Stimulated activated CD4-positive, alpha-beta T cell treated with anti-CD3 and anti-CD28 coated beads, Interleukin-12 subunit alpha, Interleukin-12 subunit beta, amount 100 ng/mL, for 4 hours (primary cell): Measurements from ENCODE around the gene CFAP73.
"Not testable (repeated sequence)": the region's sequence is repeated elsewhere in the genome, so short reads cannot be mapped to it uniquely, and the experiment has no call there.

Source experiments
- DNase-seq: peaks from one replicate; pipeline ENCODE4 v3.0.0-alpha.2; 2020

Gene CFAP73

DNA sequence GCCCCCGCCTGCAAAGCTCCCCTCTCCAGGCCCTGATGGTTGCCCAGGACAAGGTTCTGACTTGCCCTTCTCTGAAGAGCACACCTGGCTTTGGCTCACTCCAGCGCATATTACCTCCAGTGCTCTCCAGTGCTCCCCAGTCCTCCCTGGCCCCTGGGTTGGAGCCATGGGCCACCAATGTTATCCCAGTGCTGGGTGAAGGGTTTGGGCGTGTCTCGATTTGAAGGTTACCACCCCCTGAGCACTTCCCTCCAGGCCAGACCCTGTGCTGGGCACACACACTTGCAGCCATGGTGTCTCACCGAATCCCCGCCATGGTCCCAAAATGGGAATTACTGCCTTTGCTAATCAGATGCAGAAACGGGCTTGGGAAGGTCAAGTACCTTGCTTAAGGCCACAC is 47.1 kb downstream of the CFAP73 start:
- DNase-seq: no peak

- DNase-seq: no peak
Observed at GRCh38 chr12:113196990-113197389, 47.5 kb downstream of the CFAP73 start.

- no peak for DNase-seq
Observed at GRCh38 chr12:113197518-113198077, 48.1 kb downstream of the CFAP73 start.

GRCh38 chr12:113198296-113198695 is 48.8 kb downstream of the CFAP73 start:
- no peak for DNase-seq

DNA sequence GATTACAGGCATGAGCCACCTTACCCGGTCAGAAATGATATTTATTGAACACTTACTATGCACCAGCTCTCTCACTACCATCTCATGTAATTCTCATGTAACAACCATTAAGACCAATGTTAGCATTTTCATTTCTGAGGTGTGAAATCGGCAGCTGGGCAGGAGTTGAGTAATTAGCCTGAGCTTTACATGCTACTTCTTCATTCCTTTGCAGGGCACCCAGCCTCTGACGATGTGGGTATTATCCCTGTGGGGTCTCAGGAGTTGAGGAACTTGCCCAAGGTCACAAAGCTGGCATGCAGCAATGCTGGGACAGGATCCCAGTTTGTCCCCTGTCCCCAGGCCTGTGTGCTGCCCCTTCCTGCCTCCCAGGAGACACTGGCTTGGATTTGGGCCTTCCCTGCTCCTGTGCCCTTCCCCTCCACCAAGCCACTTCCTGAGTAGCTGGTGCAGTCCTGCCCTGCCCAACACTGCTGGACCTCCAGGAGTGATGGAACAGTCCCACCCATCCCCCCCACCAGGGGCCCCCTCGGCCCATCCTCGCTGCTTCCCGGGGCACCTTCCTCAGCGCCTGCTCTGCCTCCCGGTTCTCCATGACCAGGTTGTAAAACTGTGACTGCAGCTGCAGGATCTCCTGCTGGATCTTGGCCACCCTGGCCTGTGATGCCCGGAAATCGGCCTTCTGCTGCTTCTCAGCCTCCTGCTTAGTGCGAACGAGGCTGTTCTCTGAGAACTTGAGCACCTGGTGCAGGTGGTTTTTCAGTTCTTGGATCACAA is 50.7 kb downstream of the CFAP73 start:
- DNase-seq: no peak

DNA sequence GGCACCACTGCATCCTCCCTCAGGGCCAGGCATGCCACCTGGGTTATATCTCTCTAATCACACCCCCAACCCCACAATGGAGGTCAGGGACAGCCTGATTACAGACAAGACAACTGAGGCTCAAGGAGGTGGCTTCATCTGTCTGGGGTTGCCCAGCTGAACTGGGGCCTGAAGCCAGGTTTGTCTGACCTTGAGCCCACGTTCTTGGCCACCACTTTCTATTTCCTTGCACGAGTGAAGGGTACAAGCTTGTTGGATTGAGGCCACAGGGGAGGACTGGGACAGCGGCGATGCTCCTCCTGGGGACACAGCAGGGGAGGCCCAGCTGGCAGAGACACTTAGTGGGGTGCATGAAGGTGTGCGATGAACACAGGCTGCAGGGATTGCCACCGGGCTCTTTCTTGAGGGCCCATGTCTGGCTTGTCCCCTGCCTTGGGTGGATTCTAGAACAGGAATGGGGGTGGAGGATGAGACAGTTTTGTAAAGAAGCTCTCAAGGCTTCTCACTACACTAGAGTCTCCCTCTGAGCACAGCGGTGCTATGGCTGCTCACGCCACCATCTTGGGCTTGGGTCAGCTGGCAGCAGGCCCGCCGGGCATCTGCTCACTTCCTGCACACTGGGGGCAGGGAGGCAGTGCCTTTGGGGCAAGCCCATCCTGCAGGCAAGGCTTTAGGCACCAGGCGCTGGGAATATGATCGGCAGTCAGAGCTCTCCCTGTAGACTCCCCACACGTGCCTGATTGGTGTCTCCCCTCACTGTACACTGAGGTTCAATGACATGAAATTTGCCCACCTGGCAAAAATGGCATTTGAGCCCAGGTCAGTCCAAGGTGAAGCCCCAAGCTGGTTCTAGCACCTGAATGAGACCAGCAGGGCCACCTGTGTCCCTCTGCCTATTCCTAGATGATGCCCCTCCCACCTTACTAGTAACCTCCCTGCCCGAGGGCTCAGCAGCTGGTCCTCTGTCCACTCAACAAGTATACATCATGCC is 52.0 kb downstream of the CFAP73 start:
- DNase-seq: no peak

- DNase-seq: no peak
Observed at GRCh38 chr12:113202300-113203075, 53.0 kb downstream of the CFAP73 start.

DNA sequence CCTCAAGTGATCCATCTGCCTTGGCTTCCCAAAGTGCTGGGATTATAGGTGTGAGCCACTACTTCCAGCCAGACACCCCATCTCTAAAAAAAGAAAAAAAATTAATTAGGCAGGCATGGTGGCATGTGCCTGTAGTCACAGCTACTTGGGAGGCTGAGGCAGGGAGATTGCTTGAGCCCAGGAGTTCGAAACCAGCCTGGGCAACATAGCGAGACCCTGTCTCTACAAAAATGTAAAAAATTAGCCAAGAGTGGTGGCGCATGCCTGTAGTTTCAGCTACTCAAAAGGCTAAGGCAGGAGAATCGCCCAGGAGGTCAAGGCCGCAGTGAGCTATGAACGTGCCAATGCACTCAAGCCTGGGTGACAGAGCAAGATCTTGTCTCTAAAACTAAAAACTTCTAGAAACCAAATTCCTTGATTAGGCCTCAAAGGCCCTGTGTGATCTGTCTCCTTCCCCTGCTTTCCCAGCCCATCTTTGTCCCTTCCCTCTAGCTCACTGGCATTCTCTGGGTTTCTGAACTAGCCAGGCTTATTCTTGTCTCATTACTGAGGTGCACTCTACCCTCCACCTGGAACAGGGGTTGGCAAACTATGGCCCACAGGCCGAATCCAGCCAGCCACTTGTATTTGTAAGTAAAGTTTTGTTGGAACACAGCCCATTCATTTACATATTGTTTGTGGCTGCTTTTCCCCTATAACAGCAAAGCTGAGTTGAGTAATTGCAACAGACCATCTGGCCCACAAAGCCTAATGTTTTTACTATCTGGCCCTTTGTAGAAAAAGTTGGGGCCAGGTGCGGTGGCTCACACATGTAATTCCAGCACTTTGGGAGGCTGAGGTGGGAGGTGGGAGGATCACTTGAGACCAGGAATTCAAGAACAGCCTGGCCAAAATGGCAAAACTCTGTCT is 54.6 kb downstream of the CFAP73 start:
- no peak for DNase-seq

DNA sequence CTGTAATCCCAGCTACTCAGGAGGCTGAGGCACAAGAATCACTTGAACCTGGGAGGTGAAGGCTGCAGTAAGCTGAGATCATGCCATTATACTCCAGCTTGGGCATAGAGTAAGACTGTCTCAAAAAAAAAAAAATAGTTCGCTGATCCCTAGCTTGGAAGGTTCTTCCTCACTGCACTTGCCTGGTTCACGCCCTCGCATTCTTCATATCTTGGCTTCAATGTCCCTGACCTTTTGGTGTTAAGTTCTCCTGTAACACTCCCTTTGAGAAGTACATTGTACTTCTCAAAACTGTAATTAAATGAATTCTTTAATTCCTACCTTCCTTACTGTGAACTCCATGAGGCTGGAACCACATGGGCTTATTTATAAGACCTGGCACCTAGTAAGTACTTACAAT is 55.3 kb downstream of the CFAP73 start:
- no peak for DNase-seq

DNA sequence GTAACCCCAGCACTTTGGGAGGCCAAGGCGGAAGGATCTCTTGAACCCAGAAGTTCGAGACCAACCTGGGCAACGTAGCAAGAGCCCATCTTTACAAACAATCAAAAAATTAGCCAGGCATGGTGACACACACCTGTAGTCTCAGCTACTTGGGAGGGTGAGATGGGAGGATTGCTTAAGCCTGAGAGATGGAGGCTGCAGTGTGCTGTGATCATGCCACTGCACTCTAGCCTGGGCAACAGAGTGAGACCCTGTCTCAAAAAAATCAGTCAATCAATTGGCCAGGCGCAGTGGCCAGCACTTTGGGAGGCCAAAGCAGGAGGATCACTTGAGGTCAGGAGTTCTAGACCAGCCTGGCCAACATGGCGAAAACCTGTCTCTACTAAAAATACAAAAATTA is 57.3 kb downstream of the CFAP73 start:
- not testable (repeated sequence) for DNase-seq

DNA sequence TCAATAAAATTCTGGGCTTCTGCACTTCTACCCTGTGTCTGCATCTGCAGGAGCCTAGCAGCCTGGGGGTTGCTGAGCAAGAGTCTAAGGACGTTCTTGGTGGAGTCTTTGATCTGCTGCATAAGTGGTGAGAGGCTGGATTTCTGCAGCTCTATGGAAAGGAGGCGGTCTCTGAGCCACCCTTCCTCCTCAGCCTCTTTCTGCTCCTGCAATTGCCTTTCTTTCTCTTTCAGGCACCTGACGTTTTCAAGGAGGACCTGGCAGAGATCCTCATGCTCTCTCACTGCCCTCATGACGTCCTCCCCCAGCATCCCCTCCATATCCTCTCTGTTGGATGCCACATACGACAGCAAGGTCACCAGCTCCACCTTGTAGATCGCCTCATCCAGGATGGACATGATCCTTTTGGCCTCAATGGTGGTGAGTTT is 58.1 kb downstream of the CFAP73 start:
- no peak for DNase-seq

DNA sequence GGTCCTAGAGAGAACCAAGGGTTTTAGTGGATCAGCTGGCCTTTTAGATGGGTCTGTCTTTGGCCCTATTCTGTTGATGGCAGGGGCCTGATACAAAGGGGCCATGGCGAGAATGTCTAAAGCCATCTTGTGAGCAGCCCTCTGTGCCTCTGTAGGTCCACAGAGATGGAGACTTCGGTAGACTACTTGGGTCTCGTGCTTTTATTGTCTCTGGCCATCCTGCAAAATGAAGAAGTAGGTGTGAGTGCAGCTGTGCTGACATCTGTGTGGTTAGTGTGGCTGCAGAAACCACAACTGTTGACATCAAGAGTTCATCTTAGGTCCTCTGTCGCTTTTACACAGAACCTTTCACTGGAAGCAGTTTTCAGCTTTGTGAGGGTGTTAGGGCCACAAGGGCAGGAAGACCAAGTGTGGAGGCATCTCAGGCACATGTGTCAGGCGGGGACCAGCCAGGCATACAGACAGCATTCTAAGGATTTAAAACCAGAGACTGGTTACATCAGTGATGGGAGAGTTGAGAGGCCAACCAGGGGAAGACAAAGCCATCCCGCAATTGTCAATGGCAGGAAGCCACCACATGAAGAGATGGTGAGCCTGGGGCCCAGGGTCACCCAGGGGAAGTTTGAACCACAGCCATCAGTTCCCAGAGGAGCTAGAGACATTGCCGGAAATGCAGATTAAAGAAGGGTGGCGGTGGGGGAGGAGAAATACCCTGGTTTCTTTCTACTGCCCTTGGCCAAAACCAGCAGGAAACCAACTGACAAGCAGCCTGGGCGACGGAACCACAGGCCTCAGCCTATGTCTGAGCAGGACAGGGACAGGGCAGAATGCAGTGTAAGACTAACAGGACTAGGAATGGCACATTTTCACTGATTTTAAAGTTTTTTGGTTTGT is 58.8 kb downstream of the CFAP73 start:
- no peak for DNase-seq
